IPS-NIHi11 (cell line): ENCODE results near the gene CYP46A1.
"Not testable (repeated sequence)": the region's sequence is repeated elsewhere in the genome, so short reads cannot be mapped to it uniquely, and the experiment has no call there.

Source experiments
- DNase-seq: peaks from one replicate; pipeline ENCODE4 v3.0.0; 2012; ENCODE audit warnings: mixed read lengths, low spot score

CYP46A1 gene

GRCh38 chr14:99657645-99658155 is 26.4 kb upstream of the CYP46A1 start:
- DNase-seq = no peak

DNA sequence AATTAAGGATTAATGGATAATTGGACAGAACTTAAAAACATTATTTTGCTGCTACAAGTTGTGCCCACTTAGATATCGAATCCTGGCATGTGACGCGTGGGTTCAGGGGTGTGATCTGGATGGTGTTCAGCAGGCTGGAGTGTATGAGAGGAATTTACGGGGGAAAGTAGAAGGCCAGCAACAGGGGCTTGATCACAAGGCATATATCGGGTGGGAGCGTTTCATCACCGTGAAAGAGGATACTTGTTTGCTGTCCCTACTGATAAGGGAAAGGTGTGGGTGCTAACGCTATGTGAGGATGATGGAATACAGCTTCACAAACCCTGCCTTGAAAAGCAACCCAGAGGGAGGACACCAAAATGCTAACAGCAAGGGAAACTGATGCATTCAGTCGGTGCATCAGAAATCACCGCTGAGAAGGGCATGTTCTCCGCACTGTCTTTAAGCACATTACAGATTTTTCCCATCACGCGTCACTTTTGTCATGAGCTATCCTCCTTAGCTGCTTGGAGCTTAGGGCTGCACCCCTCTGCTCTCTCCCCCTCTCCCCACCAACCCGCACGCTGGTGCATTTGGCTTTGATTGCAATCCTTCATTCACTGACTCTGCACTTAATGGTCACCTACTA is 25.8 kb upstream of the CYP46A1 start:
- DNase-seq = no peak

DNA sequence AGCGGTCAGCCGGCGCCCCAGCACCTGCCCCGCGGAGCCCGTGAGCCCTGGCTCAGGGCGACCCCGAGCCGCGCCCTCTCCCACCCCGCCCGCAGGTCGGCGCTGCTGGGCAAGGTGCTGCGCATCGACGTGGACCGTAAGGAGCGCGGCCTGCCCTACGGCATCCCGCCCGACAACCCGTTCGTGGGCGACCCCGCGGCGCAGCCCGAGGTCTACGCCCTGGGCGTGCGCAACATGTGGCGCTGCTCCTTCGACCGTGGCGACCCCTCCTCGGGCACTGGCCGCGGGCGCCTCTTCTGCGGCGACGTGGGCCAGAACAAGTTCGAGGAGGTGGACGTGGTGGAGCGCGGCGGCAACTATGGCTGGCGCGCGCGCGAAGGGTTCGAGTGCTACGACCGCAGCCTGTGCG is 24.8 kb upstream of the CYP46A1 start:
- peak; percentile 71 for DNase-seq

GRCh38 chr14:99660006-99660566 is 24.0 kb upstream of the CYP46A1 start:
- no peak for DNase-seq

GRCh38 chr14:99660794-99661193 is 23.3 kb upstream of the CYP46A1 start:
- no peak for DNase-seq

- not testable (repeated sequence) for DNase-seq
Observed at GRCh38 chr14:99661206-99661605, 22.9 kb upstream of the CYP46A1 start.

DNA sequence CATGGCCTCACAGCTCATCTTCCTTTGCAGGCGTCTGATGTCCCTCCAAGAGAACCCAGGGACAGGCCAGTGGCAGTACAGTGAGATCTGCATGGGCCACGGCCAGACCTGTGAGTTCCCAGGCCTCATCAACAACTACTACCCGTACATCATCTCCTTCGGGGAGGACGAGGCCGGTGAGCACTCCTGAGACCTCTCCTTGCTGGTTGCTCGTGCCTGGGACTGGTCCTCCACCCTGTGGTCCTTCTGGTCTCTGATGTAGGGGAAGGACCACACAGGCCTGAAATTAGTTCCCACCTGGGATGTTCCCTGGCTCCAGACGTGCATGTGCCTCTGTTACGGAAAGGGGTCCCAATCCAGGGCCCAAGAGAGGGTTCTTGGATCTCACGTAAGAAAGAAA is 21.3 kb upstream of the CYP46A1 start:
- DNase-seq = no peak

DNA sequence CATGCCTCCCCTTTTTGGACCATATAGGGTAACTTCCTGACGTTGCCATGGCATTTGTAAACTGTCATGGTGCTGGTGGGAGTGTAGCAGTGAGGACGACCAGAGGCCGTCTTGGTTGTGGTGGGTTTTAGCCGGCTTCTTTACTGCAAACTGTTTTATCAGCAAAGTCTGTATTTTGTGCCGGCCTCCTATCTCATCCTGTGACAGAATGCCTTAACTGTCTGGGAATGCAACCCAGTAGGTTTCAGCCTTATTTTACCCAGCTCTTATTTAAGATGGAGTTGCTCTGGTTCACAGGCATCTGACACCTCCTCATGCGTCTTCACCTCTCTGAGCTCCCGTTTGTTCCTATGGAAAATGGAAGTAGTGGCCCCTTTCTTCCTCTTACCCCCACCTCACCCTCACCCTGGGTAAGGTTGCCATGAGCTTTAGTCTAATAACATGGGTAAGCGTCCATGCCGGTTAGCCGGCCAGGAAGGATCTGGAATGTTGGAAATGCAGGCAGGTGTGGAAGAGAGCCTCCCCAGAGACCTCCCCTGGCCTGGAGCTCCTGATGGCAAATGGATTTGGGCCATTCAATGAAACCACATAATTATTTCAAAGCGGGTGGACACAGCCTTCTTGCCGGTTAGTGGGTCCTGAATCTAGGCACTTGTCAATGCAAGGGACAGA is 20.6 kb upstream of the CYP46A1 start:
- no peak for DNase-seq

GRCh38 chr14:99664058-99664936 is 19.8 kb upstream of the CYP46A1 start:
- peak; percentile 90 for DNase-seq

GRCh38 chr14:99664937-99665273 is 19.2 kb upstream of the CYP46A1 start:
- no peak for DNase-seq

DNA sequence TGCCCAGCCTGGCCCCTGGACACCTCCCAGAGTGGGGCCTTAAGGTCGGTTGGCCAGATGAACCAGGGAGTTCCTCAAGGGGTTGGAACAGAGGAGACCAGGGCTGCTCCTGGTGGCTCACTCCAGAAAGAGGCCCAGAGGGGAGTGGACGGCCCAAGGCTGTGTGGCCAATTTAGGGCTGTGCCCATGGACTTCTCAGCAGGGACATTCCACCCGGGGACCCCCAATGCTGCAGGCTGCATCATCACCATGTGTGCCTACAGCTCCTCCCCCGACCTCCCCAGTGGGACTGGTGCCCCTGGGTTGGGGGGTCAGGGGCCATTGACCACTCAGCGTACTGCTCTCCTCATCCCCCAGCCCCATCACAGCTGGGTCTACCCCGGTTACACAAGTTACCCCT is 17.6 kb upstream of the CYP46A1 start:
- DNase-seq = no peak

- no peak for DNase-seq
Observed at GRCh38 chr14:99667045-99667444, 17.1 kb upstream of the CYP46A1 start.

- DNase-seq = no peak
Observed at GRCh38 chr14:99667821-99668220, 16.3 kb upstream of the CYP46A1 start.

- no peak for DNase-seq
Observed at GRCh38 chr14:99668307-99669295, 15.5 kb upstream of the CYP46A1 start.

DNA sequence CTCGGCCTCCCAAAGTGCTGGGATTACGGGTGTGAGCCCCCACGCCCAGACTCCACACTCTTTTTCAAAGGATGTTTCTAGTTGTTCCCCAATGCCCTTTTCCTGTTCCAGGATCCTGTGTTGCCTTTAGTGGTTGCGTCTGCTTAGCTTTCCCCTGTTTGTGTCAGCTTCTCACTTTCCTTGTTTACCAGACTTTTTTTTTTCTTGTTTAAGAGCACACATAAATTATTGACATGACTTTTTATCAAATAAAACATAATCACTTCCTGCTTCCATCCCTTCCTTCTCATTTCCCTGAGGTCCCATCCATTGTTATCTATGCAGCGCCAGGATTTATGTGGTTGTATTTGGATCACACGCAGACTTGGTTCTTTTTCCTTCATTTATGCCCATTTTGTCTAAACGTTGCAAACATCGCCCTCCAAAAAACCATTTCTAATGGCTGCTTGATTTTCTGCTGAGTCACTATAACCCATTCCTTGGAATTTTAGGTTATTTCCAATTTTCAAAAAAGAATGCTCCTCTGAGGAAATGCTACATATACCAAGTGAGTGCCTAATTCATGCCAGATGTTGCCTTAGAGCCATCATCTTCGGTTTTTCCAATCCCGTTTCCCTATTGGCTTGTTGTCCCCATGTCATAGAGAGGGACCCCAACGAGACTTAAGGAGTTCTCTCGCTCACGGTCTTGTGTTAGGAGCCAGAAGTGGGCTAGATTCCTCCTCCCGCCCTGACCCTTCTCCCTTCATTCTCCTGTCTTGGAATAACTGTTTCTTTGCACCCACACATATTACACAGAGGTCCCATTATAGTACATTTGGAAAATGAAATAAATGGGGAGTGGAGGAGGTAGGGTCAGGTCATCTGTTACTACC is 13.5 kb upstream of the CYP46A1 start:
- no peak for DNase-seq

DNA sequence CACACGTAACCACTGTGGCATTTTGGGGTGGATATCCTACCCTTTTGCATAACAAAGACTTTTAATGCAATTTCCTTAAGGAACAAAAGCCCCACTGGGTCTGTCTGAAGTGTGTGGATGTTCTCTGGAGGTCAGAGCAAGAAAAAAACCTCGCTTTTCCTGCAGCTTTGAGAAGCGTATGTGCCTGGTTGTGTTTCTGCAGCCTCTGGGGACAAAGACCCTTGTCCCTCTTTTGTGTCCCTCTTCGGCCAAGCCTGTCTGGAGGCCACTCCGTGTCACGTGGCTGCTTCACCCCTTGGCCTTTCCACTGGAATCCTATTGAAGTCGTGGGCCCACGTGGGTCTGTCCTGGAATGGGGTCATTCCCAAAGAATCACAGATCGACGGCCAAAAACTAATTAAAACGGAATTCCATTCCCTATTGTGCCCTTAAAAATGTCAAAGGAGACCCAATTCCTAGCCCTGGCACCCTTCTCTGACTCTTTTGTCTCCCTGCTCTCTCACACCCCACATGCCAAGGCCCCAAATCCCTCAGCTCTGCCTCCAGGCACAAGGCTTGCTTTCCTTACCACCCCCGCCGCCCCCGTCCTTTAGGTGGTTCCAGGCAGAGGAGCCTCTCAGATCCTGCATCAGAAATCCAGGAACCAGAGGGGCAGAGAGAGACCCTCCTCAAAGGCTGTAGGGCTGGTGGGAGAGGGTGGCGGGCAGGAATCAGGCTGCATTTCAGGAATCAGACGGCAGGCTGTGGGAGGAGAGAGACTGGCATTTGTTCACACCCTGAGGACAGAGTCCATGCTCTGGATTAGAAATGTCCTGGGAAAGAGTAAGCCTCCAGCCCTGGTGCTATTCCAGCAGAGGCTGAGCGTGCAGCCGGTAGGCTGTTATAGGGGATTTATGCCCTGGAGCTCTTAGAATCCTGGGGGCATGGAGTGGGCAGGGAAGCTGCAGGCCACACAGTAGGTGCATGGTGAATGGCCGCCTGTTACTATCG is 12.6 kb upstream of the CYP46A1 start:
- no peak for DNase-seq

GRCh38 chr14:99672506-99673304 is 11.4 kb upstream of the CYP46A1 start:
- DNase-seq = no peak
